Stimulated activated CD4-positive, alpha-beta T cell treated with anti-CD3 and anti-CD28 coated beads, Interleukin-15, amount 100 ng/mL, for 48 hours (primary cell): ENCODE data around the gene CELA3B.
A peak's percentile ranks its signal among the peaks of the same experiment; 100 is the strongest.
"Not testable (repeated sequence)": the region's sequence is repeated elsewhere in the genome, so short reads cannot be mapped to it uniquely, and the experiment has no call there.

Experiments
- DNase-seq, 2 donors: peaks; one replicate each; pipeline ENCODE4 v3.0.0-alpha.2; 2020; ENCODE audit warnings: low read depth in 2 of 2

CELA3B gene

DNA sequence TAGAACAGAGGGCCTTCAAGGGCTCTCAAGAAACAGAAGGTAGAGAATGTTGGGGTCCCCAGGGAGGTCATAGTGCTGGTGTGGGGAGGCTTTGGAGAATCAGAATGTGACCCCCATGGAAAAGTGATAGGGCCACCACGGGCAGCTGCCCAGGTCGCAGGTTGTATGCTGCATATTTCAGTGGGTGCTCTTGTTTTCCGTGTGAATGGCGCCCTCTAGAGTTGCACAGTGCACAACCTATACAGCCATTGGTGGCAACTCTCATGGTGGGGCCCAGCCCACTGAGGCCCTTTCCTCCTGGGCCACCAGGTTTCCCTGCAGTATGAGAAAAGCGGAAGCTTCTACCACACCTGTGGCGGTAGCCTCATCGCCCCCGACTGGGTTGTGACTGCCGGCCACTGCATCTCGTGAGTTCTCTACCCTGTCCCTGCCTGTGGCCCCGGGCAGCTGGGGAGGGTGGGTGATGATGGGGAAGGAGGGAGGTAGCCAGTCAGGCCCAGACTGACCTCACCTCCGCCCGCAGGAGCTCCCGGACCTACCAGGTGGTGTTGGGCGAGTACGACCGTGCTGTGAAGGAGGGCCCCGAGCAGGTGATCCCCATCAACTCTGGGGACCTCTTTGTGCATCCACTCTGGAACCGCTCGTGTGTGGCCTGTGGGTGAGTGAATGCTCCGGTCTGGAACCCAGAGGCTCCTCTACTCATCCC lies 3.8 kb downstream of the CELA3B start:
- not testable (repeated sequence) for DNase-seq

DNA sequence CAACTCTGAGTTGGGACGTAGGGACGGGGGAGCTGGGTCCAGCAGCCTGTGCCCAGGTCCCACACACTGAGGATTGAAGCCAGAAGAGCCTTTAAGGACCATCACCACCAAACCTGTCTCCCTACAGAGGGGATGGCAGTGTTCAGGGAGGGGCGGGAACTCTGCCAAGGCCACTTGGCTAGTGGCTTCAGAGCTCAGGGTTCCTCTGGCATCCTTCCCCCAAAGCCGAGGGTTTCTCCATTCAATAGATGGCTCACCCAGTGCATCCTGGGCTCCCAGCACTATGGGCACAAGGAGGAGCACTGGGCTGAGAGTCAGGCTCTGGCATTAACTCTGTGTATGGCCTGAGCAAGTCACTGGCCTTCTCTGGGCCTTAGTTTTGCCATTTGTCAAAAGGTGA lies 4.4 kb downstream of the CELA3B start:
- DNase-seq: not testable (repeated sequence)

DNA sequence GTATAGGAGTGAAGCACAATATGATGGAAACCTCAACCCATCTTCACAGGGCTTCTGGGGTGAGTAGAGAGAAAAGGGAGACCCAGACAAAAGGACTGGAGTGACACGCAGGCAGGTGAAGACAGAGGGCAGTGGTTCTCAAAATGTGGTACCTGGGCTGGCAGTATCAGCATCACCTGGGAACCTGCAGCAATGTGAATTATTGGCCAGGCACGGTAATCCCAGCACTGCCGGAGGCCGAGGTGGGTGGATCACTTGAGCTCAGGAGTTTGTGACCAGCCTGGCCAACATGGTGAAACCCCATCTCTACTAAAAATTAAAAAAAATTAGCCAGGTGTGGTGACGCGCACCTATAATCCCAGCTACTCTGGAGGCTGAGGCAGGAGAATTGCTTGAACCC lies 5.3 kb downstream of the CELA3B start:
- DNase-seq: not testable (repeated sequence)

DNA sequence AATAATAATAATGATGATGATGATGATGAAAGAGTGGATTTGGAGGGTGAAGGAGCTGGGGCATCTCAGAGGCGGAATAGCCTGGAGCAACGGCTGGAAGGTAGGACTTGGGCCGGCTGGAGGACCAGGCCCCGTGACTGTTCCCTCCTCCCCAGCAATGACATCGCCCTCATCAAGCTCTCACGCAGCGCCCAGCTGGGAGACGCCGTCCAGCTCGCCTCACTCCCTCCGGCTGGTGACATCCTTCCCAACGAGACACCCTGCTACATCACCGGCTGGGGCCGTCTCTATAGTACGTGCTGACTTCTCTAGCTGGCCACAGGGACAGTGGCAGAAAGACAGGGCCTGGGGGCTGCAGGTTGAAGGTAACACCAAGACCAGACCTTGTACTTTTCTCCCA lies 6.7 kb downstream of the CELA3B start:
- DNase-seq: not testable (repeated sequence)

DNA sequence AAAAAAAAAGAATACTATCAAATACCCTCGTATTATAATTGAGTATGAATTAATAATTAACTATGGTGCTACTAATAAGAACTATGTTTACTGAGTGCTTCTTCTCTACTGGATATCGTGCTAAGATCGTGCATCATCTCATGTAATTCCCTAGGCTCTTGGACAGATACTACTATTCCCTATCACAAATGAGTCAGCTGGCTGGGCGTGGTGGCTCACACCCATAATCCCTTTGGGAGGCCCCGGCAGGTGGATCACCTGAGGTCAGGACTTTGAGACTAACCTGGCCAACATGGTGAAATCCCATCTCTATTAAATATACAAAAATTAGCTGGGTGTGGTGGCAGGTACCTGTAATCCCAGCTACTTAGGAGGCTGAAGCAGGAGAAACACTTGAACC lies 9.1 kb downstream of the CELA3B start:
- DNase-seq: not testable (repeated sequence)

DNA sequence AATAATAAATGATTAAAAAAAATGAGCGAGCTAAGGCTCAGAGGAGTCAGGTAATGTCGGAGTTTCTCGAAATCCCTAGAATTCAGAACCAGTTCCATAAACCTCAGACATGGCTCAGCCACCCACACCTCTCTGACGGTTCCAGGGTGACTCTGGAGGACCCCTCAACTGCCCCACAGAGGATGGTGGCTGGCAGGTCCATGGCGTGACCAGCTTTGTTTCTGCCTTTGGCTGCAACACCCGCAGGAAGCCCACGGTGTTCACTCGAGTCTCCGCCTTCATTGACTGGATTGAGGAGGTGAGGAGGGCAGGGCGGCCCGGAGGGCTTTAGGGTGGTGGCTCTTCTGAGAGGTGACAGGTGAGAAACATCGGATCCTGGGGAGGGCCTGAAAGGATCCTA lies 9.6 kb downstream of the CELA3B start:
- DNase-seq: not testable (repeated sequence)

DNA sequence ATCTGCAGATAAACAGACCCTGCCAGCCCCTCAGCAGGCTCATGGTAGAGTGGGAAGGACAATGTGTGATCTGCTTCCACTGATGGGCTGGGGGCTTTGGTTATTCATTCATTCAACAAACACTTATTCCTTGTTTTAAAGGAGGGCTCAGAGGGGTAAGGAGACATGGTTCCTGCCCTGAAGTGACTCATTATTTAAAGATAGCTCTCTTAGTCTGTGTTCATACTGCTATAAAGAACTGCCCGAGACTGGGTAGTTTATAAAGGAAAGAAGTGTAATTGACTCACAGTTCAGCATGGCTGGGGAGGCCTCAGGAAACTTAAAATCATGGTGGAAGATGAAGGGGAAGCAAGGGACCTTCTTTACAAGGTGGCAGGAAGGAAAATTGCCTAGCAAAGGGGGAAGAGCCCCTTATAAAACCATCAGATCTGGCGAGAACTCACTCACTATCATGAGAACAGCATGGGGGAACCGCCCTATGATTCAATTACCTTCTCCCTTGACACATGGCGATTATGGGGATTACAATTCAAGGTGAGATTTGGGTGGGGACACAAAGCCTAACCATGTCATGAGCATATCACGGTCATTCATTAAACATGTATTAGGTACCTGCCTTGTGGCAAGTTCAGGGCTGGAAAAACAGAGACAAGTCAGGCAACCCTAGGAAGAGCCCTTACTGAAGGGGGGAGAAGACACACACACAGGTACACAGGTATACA lies 13.0 kb downstream of the CELA3B start:
- not testable (repeated sequence) for DNase-seq

DNA sequence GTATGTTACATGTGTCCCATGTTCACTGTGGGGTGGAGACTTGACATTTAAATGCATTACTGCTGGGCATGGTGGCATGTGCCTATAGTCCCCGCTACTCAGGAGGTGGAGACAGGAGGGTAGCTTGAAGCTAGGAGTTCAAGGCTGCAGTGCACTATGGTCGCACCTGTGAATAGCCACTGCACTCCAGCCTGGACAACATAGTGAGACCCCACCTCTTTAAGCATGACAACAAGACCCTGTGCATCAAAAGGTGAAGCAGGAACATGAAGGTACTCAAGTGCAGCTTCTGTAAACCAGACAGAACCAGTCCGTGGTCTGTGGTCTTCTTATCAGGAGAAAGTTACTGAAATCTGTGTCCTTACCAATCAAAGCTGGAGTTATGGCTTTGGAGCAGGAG lies 15.4 kb downstream of the CELA3B start:
- DNase-seq: not testable (repeated sequence)

DNA sequence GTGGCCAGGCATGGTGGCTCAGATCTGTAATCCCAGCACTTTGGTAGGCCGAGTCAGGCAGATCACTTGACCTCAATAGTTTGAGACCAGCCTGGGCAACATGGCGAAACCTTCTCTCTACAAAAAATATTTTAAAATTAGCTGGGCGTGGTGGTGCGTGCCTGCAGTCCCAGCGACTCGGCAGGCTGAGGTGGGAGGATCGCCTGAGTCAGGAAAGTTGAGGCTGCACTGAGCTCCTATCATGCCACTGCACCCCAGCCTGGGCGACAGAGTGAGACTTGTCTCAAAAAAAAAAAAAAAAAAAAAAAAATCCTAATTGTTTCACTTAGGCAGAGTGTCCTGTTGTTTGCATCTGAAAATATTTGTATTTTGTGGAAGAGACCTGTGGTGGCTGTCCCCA lies 17.9 kb downstream of the CELA3B start:
- not testable (repeated sequence) for DNase-seq

DNA sequence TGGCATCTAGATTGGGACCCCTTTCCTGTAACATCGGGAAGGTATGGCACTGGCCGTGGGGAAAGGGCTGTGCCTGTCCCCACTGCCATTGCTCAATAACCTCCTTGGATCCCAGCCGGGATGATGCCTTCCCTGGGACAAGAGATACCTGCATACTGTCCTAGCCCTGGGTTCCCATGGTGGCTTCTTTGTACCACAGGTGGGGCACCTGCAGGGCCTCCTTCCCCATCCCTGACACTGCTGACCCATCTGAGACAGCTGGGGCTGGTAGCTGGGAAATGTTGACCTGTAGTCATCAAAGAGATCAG lies 19.8 kb downstream of the CELA3B start:
- not testable (repeated sequence) for DNase-seq

DNA sequence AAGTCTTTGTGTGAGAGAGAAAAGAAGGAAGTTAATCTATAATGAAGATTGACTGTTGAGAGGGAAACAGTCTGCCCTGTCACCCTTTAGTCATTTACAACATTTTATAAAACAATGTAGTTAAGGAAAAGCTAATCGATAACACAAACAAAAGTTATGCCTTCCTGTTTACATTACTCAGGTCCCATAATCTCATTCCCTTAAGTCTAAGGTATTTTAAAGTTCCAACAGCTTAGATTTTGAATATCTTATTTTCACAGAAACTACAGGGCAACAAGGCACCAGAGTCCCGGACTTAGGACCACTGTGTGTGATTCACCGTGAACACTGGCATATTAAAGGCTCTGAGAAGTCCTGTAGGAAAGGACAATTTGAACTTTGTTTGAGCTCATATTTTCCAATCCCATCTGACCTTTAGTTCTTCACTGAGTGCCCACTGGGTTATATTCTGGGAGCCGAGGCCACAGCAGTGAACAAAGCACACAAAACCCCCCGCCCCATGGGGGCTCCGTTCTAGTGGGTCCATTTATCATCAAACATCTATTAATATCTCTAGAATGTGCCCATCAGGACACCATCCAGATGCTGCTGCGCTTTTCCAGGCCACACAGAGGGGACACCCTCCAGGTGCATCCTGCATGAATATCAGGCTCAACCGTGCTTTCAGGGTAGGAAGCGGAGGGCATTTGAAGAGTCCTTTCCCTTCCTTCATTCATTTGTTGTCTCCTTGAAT lies 21.2 kb downstream of the CELA3B start:
- DNase-seq: not testable (repeated sequence)

DNA sequence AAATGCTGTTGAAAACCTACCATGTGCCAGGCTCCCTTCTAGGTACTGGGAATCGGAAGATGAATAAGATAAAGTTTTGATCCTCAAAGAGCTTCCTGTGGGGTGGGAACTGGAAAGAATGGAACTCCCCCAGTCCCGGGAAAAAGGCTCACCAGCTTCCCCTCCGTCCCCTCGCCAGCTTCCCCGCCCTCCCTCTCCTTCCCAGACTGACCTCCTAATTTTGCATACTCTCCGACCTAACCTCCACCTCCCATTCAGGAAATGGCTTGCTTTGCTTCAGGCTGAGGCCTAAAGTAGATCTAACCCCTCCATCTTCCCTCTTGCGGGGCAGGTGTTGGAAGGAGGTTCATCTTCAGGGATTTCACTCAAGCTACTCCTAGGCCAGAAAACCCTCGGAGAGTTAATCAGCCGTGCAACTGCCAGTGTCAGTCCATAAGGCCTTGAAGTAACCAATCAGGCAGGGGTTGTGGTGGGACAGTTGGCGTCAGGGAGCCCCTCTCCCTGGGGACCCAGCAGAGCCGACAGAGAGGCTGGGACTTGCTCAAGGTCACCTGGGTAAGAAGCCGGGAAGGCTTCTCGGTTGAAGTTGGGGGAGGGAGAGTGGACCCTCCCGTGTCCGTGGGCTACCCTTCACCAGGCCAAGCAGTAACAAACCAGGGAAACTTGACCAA lies 21.9 kb downstream of the CELA3B start:
- not testable (repeated sequence) for DNase-seq

DNA sequence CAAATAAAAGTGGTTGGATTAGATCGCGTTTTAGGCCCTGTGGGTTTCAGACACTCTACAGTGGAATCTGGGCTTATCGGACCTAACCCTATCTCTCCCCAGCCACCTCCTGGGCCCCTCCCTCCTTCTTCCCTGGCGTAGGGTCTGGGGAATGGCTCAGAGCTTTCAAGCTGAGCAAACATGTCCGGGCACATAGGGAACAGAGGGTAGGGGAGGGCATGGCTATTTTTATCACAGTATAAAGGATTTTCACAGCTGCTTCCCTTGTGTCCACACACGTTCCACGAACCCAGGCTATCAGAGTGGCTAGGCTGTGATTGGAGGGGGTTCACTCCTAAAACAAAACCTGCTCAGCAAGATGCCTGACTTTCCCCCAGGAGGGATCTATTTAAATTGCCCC lies 22.8 kb downstream of the CELA3B start:
- not testable (repeated sequence) for DNase-seq

DNA sequence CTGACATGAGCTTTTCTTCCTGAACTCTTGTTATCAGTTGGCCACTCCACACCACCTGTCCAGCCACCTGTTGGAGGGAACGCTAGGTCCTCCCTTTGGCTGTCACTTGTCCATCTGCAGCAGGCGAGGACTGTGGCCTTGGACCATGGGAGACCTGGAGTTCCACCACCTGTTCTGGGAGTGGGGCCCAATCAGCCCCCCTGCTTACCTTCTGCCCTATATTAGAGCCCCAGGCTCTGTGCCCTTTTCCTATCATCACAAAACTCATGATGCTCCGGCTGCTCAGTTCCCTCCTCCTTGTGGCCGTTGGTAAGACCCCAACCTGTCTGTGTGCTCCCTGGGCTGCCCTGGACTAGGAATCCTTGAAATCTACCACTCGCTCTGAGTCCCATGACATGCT lies 24.6 kb downstream of the CELA3B start, which contains the start of gene CELA3A:
Gene CELA3A, plus strand, starts transcription at position 249 of the 400 bp plus-strand sequence. Its CDS starts 18 bp downstream, at position 267.
- DNase-seq: no peak

DNA sequence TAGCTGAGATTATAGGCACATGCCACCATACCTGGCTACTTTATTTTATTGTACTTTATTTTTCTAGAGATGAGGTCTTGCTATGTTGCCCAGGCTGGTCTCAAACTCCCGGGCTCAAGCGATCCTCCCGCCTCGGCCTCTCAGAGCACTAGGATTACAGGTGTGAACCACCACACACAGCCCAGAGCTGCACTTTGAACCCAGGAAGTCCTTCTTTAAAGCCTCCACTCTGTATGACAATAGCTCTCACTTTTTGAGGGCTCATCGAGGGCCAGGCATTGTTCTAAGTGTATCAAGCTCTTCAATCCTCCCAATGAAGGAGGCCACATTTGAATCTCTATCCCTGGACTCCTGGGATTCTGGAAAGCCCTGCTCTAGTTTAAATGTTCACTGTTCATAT lies 25.6 kb downstream of the CELA3B start:
- DNase-seq: not testable (repeated sequence)

DNA sequence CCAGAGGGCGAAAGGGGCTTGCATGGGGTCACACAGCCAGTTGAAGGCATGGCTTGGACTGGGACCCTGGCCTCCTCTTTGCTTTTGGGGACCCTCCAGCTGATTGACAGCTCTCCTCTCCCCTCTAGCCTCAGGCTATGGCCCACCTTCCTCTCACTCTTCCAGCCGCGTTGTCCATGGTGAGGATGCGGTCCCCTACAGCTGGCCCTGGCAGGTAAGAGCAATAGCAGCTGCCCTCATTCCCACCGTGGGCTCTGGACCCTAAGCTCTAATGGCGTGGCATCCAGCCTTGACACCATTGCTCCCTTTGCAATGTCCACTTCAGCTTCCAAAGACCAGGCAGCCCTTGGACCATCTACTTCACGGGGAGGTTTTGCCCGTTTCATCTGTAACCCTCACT lies 26.1 kb downstream of the CELA3B start:
- not testable (repeated sequence) for DNase-seq

DNA sequence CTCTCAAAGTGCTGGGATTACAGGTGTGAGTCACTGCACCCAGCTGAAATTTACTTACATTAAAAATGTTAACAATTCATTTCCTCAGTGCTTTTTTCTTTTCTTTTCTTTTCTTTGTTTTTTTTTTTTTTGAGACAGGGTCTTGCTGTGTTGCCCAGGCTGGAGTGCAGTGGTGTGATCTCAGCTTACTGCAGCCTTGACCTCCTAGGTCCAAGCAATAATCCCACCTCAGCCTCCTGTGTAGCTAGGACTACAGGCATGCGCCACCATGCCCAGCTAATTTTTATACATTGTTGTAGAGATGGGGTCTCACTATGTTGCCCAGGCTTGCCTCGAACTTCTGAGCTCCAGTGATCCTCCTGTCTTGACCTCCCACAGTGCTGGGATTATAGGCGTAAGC lies 27.1 kb downstream of the CELA3B start:
- DNase-seq: not testable (repeated sequence)

DNA sequence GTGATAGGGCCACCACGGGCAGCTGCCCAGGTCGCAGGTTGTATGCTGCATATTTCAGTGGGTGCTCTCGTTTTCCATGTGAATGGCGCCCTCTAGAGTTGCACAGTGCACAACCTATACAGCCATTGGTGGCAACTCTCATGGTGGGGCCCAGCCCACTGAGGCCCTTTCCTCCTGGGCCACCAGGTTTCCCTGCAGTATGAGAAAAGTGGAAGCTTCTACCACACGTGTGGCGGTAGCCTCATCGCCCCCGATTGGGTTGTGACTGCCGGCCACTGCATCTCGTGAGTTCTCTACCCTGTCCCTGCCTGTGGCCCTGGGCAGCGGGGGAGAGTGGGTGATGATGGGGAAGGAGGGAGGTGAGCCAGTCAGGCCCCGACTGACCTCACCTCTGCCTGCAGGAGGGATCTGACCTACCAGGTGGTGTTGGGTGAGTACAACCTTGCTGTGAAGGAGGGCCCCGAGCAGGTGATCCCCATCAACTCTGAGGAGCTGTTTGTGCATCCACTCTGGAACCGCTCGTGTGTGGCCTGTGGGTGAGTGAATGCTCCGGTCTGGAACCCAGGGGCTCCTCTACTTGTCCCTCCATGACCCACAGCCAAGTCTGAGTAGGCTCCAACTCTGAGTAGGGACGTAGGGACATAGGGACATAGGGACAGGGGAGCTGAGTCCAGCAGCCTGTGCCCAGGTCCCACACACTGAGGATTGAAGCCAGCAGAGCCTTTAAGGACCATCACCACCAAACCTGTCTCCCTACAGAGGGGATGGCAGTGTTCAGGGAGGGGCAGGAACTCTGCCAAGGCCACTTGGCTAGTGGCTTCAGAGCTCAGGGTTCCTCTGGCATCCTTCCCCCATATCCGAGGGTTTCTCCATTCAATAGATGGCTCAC lies 28.7 kb downstream of the CELA3B start:
- peak in 1 of 2 donors; percentile 26 for DNase-seq

DNA sequence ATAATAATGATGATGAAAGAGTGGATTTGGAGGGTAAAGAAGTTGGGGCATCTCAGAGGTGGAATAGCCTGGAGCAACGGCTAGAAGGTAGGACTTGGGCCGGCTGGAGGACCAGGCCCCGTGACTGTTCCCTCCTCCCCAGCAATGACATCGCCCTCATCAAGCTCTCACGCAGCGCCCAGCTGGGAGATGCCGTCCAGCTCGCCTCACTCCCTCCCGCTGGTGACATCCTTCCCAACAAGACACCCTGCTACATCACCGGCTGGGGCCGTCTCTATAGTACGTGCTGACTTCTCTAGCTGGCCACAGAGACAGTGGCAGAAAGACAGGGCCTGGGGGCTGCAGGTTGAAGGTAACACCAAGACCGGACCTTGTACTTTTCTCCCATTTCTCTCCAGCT lies 29.9 kb downstream of the CELA3B start:
- DNase-seq: not testable (repeated sequence)

DNA sequence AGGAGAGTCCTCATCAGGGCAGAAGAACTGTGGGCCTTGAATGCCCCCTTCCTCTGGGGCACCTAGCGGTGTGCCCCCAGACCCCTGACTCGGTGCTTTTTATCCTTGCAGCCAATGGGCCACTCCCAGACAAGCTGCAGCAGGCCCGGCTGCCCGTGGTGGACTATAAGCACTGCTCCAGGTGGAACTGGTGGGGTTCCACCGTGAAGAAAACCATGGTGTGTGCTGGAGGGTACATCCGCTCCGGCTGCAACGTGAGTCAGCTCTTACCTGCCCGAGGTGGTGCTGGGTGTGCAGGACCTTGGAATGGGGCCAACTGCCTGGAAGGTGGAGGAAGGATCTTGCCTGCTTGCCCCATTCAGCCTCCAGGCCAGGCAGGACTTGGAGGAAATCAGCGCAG lies 30.4 kb downstream of the CELA3B start:
- not testable (repeated sequence) for DNase-seq

DNA sequence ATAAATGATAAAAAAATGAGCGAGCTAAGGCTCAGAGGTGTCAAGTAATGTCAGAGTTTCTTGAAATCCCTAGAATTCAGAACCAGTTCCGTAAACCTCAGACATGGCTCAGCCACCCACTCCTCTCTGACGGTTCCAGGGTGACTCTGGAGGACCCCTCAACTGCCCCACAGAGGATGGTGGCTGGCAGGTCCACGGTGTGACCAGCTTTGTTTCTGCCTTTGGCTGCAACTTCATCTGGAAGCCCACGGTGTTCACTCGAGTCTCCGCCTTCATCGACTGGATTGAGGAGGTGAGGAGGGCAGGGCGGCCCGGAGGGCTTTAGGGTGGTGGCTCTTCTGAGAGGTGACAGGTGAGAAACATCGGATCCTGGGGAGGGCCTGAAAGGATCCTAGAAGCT lies 32.7 kb downstream of the CELA3B start:
- not testable (repeated sequence) for DNase-seq
